HS-27A (cell line): Measurements from ENCODE around the gene PARD6G.

Source experiments
- DNase-seq: peaks from one replicate; pipeline ENCODE4 v3.0.0-alpha.2; 2012; ENCODE audit warnings: low read depth, missing footprints

Gene PARD6G

DNA sequence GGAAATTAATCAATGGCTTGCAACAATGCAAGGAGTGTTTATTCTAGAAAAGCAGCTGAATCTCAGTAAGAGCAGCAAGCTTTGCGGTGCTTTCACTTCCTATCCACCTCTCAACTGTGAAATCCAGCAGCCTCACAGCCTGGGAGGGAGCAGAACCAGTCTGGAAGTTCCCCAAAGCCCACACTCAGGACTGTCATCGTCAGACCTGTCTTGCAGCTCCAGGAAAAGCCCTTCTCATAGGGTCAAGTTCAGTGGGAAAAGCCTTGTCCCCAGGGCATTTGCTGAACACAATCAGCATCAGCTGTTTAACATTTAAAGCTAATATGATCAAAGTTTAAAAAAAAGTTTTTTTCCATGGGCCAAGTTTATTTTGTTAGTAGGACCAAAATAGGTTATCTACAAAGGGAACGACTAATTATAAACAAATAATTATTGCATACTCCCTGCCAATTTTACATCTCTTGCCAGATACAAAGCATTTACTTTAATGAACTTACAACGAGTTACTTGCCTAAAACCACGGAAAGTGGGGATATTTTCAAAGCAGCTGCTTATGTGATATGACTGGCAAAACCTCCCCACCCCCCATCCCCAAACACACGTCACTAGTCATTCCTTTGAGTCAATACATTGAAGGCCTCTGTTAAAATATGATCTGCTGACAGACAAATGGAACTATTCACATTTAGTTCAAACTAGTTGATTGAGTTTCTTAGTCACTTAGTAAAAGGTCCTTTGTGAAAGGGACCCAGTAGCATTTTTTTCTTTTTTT lies 36.8 kb downstream of the PARD6G start:
- DNase-seq, result no peak

DNA sequence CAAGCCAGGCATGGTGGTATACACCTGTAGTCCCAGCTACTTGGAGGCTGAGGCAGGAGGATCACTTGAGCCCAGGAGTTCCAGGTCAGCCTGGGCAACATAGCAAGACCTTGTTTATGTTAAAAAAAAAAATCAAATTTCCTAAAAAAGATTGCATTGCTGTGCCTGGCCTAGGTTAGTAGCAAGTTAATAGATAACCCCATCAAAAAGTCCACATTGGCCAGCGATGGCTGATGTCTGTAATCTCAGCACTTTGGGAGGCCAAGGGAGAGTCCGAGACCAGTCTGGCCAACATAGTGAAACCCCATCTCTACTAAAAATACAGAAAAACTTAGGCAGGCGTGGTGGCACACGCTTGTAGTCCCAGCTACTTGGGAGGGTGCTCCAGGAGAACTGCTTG lies 38.7 kb downstream of the PARD6G start:
- DNase-seq, result no peak

DNA sequence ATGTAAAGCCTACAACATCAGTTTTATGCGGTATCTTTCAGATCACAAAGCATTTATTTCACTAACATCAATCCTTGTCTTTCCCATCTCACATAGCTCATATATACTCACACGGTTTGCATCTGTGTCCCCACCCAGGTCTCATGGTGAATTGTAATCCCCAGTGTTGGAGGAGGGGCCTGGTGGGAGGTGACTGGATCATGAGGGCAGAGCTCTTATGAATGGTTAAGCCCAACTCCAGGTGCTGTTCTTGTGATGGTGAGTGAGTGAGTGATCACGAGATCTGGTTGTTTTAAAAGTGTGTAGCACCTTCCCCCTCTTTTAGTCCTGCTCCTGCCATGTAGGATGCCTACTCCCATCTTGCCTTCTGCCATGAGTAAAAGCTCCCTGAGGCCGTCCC lies 42.0 kb downstream of the PARD6G start:
- DNase-seq, result no peak

DNA sequence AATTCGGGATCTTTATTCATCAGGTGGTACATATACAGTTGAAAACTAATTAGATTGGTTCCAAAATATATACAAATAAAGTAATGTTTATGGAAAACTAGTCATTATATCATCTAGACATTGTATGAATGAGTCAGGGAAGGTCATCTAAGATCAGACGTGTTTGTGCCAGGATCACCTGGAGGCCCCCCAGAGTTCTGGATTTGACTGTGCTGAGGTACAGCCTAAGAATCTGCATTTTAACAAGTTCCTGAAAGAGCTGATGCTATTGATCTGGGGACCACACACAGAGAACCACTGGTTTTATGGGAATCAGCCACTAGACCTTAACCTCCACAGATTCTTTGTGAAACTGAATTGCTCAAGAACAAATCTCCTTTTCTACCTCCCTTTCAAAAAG lies 43.2 kb downstream of the PARD6G start:
- DNase-seq, result no peak

DNA sequence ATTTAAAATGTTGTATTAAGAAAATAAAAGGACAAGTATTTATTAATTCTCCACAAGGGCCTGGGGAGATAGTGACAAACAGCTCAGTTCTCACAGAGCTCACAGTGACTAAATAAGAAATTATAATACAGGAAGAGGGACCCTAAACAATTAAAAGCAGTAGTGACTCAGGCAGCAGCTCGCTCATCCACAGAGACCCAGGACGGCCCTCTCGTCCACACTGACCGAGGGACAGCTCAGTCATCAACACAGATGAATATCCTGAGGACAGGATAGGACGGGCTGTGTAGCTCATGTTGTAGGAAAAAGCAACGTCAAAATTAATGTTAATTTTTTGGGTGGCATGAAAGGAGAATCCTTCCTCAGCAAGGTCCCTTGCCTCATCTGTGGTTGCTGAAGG lies 44.1 kb downstream of the PARD6G start:
- no peak for DNase-seq

DNA sequence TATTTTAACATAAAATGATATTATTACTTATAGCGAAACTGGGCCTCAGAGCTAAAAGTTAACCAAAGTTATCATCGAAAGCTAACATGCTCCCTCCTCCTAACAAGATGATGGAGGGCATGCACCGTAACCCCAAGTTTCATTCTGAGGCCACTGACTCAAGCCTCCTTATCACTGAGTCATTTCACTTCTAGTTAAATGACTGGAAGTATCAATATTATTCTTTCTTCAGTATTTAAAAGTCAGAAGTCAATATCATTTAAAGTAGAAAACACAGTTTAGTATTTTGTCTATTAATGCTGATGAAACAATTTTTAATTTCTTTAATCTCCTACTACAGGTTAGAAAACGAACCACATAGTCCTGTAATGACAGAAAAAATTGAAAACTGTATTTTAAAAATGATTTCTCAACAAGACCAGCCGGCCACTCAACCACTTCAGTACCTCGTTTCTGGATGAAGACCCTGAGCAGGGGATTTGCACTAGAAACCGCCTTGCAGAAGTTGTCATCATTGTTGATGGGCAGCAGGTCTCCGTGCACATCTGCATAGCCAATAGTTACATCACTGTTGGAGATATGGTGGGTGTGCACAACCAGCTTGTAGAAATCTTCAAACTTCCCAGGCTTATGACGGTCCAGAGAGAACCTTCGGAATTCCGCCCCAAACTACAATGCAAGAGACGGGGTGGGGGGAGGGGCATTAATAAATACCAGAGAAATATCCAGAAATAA lies 44.9 kb downstream of the PARD6G start:
- DNase-seq, result no peak

DNA sequence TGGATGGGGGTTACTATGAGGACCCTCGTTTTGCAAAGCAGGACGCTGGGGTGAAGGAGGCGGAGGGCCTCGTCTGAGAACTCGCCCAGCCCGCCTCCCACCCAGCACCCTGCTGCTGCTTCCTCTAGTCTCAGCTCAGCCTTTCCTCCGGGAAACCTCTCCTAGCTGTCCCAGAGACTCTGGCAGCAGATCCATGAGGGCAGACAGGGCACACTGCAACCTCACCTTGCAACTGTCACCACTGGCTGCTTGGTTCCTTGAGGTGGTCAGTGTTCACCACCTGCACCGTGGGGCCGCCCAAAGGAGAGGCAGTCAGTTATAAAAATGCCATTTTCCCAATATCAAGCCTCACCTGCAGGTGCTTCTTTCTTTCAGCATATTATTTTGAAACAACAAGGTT lies 45.6 kb downstream of the PARD6G start:
- DNase-seq, result no peak

DNA sequence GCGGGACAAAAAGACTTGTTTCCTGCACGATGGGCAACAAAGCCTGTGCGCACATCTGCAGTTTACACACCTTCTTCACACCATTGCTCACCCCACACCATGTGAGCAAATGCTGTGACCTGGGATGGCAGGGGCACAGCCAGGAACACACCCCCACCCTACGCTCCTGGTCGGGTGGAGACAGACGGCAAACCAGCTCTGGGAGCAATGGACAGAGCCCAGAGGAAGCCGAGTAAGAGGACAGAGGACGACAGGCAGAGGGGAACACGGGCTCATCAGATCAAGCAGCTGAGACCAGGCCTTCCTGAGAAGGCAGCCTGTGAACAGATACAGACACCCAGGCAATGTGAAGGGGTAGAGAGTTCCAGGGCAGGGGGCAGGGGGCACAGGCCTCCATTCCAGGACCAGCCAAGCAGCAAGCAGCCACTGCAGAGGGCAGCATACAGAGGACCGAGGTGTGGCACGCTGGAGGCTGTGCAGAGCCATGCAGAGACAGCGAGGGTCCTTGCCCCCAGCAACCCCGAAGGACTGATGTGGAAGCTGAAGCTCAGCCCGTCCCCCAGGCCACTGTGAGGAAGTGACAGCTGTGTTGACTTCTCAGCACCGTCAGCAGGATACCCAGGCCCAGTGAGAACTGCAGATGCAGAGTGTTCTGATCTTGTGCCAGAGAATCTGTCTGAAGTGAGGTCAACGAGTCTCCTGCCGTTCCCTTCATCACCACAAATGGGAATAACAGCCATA lies 46.2 kb downstream of the PARD6G start:
- no peak for DNase-seq

DNA sequence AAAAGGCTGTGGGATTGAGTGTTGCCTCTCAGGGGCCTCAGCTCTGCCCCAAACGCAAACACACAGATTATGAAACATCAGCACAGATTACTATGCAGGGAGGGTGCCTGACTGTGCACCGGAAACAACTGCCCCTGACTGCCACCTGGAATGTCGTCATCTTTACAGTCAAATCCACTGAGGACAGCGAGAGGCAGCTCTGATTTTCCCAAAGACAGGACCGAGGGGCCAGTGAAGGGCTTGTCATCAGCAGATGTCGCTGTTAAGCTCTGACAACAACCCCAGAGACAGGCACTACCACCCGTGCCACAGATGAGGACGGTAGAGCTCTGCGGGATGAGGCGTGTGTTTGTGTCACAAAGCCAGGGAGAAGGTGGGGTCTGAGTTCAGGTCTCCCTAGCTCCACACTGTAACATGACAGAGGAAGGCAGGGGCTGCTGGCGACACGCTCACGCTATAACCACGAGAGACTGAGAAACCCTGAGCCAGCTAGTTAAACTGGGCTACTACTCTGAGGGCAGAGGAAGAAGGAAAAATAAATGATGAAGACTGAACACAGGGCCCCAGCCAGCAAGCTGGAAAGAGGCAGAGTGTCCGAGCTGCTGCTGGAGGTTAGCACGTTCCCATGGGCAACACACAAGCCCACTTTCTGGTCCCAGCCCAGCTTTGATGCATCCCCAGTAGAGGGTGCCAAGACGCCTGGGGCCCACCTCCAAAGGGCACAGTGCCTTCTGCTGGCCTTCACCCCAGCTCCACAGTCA lies 47.0 kb downstream of the PARD6G start:
- no peak for DNase-seq

DNA sequence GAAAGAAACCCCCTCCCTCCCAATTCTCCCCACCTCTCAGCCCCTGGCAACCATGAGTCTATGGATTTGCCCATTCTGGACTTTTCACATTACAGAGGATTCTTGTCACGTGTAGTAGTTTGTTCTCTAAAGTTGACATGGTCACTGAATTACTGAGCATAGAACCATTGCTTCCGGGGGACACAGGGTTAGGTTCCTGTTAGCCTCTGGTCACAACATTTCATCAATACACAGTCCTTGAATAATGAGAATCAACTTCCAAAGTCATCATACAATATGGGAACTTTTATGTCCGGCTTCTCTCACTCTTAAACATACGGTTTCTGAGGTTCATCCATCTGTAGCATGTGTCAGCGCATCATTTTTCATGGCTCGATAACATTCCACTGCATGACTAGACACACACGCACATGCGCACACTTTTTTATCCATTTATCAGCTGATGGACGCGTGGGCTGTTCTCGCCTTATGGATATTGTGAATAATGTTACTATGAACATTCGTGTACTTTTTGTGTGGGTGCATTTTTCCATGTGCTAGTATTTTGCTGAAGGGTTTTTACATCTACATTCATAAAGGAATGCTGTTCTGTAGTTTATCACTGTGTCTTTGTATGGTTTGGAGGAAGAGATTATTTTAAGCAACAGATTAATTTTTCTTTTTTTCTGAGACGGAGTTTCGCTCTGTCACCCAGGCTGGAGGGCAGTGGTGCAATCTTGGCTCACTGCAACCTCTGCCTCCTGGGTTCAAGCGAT lies 48.1 kb downstream of the PARD6G start:
- no peak for DNase-seq

DNA sequence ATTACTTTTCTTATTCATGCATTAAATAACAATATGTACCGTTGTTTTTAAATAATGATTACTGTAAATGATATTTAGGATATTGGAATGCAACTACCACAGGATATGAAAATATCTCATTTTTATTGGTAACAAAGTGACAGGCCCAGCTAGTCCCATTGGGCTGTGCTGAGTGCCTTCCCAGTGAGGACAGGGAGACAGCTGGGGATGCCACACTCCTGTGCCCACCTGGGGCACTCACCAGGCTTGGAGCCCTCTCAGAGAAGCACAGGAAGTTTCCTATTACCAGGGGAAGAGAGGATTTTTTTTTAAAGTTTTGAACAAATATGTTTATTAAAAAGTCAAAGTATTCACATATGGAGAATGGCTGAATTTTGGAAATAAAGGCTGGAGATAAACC lies 48.9 kb downstream of the PARD6G start:
- DNase-seq, result no peak

DNA sequence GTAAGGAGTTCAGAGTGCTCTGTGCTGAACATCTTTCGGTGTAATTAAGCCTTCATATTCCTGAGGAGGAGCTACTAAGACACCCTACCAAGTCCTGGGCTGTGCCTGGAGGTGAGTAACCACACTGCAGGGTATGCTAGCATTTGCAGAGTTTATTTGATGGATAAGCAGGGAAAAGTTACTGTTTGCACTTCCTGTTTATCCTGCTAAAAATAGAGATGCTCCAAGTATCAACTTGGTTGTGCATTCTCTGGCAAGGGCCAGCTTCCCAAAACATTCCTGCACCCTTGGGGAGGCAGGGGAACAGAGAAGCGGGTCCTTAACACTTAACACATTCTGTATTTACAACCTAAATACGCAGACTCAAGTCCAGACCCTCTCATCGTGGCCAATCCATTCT lies 49.8 kb downstream of the PARD6G start:
- DNase-seq, result no peak

DNA sequence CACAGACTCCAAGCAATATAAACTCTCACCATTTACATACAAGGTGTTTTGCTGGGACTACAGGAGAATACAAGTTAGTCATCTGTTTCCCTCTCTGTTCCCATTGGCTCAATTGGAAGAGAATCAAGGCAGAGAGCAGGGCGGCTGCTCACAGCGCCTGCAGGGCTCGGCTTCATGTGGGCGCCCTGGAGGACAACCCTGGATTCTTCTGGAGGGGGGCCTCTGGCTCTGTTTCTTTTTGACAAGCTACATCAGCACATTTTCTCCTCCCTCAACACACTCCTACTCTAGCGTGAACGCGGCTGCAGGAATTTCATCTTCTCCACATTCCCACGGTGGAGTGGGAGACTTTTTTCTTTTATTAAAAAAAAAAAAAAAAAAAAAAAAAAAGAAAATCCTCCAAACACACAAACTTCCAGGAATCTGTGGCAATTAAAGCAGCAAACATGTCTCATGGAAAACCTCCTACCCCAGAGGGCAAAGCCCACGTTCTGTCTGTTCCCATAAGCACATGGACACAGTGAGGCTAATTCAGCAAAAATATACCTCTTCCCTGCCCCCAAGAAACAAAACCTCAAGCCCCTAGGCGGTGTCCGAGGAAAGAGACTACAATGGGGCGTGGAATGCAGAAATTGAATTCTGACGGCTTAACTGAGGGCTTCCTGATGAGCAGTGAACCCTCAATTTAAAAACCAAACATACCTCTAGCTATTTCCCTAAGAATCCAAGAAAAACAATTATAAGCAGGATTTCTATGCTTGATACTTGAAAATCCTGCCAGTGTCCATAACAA lies 50.6 kb downstream of the PARD6G start:
- no peak for DNase-seq

DNA sequence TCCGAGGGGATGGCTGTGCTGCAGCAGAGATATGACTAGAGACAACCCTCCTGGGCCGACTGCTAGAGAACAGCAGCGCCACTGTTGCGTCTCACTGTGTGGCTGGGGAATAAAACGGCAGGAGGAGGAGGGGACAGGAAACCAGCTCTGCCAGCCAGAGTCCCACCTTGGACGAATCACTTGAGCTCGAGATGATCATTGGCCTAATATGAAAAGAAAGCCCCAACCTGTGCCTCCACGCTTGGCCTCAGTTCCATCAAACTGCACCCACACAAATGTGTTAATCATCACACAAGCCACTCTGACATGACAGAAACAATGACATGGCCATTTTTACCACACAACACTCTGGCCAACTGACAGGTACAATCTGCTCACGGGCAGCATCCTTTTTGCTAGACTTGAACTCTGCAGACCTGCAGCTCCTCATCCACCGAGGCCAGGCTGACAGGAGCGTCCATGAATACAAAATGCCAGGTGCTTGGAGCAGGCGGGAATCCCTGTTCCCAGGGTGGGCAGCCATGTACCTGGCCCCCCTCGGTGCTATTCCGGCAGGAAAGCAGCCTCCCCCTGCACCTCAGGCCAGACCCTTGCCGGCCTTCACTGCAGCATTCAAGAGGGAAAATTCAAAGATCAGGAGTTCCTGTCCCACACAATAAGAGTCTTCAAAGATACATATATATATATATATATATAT lies 52.3 kb downstream of the PARD6G start:
- no peak for DNase-seq

DNA sequence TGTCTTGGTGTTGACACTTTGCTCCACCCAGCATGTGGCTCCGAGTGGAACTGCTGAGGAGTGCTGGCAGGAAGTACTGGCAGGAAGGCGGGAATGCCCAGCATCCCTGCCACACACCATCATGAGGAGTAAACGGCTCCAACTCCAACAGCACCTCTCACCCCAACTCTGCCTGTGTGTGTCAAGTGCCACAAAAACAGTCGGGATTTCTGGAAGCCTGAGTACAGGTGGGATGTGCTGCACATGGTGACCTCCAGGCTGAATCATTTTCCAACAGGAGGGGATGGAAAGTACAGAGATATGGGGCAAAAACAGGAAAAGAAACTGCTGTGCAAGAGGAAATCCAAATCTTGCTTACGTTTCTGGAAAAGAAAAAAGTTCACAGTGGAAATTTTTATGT lies 53.6 kb downstream of the PARD6G start:
- no peak for DNase-seq

DNA sequence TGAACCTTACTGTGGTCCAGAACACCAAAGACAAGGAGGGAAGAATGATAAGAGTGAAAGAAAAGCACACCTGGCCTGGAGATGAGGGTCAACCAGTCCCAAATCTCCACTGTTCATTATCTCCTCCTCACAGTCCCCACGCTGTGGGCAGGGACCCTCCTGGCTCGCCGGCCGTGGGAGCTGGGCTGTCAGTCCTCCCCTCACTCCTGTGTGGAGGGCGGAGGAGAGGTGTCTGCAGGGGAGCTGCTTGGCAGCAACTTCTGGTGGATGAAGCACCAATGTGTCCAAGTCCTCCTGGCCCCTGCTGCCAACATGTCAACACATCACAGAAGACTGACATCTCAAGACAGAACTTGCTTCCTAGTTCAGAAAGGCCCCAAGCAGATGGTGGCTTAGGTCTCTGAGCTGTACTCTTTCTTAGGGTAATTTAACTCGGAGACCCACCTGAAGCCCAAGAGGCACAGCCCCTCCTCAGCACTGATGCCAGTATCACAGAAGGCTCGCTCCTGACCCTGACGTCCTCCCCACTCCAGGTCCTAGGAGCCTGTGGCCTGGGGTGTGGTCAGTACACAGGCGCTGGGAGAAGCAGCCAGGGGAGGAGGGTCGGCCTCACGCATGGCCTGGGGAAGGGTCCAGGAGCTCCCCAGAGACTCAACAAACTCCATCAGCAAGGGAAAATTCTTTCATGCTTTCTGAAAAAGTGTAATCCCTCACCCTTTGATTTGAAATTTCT lies 54.5 kb downstream of the PARD6G start:
- DNase-seq, result no peak

DNA sequence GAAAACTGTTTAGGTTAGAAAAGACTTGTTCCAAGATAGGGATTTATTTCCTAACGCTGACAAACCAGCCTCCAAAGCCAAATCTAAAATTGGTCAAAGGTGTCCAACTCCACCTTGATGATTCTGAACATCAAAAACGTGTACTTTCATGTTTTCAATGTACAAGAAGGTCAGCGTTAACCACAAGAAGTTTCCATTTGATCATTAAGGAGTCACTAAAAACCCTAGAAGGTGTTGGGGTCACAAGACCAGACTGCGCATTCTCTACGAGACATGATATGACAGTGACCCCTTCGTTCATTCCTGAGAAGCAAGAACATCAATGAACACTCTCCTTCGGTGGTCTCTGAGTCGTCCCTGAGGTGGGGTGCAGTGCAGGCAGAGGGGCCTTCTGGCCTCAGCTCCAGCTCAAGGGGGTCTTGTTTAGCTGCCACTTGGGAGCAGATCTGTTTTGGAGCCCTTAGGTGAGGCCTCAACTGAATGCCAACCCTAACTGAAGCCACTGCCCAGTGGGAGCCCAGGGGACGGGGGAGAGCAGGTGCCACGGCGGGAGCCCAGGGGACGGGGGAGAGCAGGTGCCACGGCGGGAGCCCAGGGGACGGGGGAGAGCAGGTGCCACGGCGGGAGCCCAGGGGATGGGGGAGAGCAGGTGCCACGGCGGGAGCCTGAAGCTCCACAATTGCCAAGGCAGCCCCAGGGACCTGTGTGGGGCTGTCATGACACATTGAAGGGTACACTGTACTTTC lies 55.2 kb downstream of the PARD6G start:
- no peak for DNase-seq

DNA sequence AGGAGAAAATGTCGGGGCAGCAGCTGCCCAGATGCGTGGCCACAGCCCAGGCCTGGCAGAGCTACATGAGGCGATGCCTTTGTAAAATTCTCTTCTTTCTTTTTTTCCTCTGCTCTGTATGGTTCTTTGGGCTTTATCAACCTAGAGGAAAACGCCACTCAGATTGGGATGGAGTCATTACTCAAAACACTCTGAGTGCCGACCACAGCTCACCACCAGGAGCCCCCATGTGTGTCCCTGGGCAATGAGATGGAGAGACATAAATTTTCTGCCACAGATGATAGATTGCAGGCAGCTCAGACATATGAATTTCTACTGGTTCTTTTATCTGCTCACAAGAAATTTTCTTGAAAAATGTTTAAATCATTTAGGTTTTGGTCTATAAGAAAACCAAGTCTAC lies 56.0 kb downstream of the PARD6G start:
- no peak for DNase-seq

DNA sequence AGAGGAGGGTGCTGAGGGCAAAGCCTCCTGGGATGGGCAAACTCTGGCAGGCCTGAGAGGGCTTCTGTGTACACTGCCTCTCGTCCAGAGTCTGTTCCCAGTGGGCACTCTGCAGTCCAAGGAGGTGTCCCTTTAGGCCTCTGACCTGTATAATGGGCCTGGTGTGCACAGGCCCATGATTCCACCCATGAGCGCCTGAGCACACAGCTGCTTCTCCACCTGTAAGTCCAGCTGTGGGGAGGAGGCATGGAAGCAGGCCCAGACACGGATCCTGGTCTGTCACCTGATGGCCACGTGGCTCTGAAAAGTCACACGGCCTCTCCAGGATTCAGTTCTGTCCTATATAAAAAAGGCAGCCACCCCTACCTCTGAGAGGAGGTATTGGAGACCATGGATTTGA lies 57.0 kb downstream of the PARD6G start:
- no peak for DNase-seq
